PFSK-1 (cell line): ENCODE results near the gene FBXL19.

ENCODE experiments used
- FOXP2 ChIP-seq: optimal IDR thresholded peaks from 2 replicates; pipeline ENCODE3; 2011; ENCODE audit warnings: borderline replicate concordance, control low read depth, inconsistent platforms; ENCODE audit not compliant: insufficient read depth; ENCODE audit errors: extremely low read length, extremely low read depth
- POLR2AphosphoS5 ChIP-seq: IDR thresholded peaks from 2 replicates; pipeline ENCODE4 v1.6.1; 2012; ENCODE audit warnings: low read depth, mild to moderate bottlenecking, control low read depth, low read length, moderate library complexity
- REST ChIP-seq, 2 experiments: IDR thresholded peaks; 2 replicates each; pipeline versions ENCODE4 v1.6.1 to v1.8.0; 2011 to 2012; ENCODE audit warnings: low read depth in 2 of 2, low read length in 2 of 2, control low read depth in 1 of 2, inconsistent platforms in 1 of 2, mild to moderate bottlenecking in 1 of 2, moderate library complexity in 1 of 2; ENCODE audit not compliant: insufficient read depth in 1 of 2
- SIN3A ChIP-seq: IDR thresholded peaks from 2 replicates; pipeline ENCODE4 v1.6.1; 2012; ENCODE audit warnings: mild to moderate bottlenecking, low read length, moderate library complexity, borderline replicate concordance; ENCODE audit not compliant: insufficient read depth
- TAF1 ChIP-seq: IDR thresholded peaks from 2 replicates; pipeline ENCODE4 v1.6.1; 2012; ENCODE audit warnings: low read length, control low read depth, borderline replicate concordance; ENCODE audit not compliant: insufficient read depth

- no peak for TF ChIP-seq POLR2AphosphoS5
- no peak for TF ChIP-seq REST (IDR thresholded peaks at IDR 0.05; ENCODE audit: insufficient read depth in 1 of 2, low read depth in 2 of 2, low read length in 2 of 2)
- TF ChIP-seq TAF1: no peak
- no peak for TF ChIP-seq SIN3A
- no peak for TF ChIP-seq FOXP2
Observed at GRCh38 chr16:30992931-30993816, 69.8 kb downstream of the FBXL19 start.
